ENCODE measurements around the gene PEG3.
"Not testable (repeated sequence)": the region's sequence is repeated elsewhere in the genome, so short reads cannot be mapped to it uniquely, and the experiment has no call there.

PEG3 gene

DNA sequence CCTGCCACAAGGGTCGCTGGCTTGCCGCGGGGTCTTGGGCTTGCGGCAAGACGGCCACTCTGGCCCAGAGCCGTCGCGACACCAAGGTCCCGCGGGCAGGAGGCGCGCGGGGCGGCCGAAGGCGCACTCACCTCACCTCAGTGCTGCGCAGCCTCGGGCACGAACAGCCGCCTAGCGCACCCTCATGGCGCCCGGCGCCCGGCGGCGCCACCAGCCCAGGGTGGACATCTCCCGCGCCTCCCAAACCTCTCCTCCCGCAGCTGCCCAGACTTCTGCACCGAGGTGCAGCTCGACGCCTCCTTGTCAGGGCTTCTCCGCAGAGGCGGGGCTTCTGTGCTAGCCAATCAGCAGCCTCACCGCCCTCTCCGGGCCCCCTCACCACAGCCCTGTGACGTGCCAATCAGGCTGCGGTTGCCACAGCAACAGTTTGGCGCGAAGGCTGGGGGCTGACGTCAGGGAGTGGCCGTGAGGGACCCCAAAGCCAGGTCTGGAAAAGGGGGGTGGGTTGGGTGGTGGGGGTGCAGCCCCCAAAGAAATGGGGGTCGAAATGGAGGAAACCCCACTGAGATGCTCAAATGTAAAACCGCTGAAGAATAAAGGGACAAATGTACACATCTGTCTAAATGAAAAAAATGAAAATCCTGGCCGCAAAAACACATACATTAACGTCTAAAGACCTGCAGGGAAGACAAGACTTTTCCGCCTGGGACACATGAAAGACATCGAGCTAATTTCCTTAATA is at the start of gene PEG3, which contains the start of gene ZIM2:
Gene PEG3 (minus strand): TSS at position 276 of the 742 bp plus-strand sequence. CDS start 16,071 bp downstream, outside the sequence.
Gene ZIM2 (minus strand): TSS at position 276 of the 742 bp plus-strand sequence. CDS start 16,449 bp downstream, outside the sequence.
- ATAC-seq (no peak), DNase-seq (no peak)

DNA sequence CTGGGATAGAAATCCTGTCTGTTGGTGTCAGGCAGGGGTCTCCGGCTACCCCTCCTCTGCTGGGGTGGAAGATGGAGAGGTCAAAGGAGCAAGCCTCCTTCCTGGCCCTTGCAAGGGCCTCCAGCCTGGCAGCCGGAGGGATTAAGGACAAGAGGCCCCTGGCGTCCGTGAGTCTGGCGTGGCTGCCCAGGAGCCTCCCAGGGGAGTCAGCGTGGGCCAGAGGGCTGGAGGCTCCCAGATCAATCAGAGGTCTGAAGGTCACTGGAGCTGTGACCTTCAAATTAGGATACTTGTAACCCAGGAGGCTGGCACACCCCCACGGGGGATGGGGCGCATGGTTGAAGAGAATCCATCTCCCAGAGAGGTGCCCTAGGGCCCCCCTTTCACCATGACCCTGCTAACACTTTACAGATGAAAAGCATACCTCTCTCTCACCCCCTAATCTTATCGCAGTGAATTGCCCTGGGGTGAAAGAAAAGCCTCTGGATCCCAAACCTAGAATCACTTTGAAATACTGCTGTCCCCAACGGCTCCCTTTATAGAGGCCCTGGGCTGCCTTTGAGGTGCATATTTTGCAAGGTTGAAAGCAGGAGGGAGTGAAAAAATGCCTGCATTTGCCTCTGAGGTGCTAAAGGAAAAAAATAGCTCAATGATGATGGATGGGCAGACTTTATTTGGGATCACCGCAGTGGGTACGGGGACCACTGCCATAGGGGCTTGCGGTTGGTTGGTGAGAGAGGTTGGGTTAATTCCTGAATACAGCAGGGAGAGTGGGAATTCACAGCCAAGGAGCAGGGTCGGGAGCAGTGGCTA is 44.9 kb upstream of the PEG3 start:
- ATAC-seq = no peak
- no peak for DNase-seq

DNA sequence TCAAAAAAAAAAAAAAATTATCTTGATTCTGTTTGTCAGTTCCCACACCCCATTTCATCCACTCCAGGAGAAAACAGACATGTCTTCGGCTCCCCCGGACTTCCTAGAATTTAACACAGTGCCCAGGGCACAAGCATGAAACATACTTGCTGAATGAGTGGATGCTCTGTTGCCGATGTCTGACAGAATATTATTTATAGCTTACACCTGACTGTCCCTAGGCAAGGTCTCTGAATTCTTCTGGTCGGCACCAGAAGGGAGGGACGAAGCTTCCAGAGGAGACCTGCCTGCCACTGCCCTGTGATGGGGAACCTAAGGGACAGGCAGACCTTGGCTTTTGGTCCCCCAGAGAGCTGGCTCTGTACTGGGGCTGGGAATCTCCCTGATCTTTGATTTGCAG is 43.9 kb upstream of the PEG3 start:
- ATAC-seq (no peak), DNase-seq (no peak)

DNA sequence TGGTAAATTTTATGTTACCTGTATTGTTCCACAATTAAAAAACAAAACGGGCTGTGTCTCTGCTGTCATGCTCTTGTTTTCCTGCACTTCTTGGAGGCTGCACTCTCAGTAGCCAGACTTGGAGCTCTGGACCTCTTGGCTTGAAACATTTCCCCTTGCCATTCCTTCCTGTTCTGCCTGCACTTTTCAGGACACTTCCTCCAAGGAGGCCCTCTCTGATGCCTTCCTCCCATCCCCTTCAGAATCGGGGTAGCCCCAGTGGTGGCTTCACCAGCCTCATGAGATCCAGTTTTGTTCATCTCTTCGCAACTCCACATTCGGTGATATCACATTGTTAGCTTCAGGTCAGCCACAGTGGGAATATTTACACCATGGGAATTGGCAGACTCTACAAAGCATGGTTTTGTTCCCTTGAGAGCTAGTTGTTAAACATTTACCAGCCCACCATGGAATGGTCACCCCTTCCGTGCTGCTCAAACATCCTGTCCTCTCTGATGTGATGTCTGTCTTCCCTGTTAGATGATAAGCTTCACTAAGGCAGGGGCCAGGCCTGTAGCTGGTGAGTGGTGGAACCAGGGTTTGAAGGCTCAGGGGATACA is 40.2 kb upstream of the PEG3 start:
- ATAC-seq (no peak), DNase-seq (no peak)

DNA sequence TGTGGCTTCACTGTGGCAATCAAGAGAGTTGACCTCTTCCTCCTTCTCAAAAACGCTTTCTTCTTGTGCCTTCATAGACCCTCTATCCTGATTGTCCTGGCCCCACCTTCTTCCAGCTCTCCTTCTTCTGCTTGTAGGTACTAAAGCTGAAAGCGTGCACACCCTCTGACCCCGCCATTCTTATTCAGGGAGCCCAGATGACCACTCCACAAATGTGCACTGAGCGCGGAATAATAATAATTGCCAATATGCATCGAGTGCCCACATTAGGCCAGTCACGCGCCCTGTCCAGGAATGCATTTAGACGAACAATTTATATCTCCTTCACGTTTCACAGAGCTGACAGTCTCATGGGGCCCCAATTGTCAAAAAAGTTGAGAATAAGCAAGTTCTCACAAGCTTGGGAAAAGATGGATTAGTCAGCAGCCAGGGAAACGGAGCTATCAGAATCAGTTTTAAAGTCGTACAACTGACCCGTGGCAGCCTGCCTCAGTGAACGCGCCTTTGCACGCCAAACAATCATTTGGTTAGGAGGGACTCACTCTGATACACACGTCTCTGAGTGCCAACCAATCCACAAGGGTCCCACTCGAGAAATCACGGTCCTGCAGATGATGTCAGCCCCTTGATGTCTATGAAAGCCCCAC is 36.7 kb upstream of the PEG3 start:
- DNase-seq (no peak), ATAC-seq (no peak)

DNA sequence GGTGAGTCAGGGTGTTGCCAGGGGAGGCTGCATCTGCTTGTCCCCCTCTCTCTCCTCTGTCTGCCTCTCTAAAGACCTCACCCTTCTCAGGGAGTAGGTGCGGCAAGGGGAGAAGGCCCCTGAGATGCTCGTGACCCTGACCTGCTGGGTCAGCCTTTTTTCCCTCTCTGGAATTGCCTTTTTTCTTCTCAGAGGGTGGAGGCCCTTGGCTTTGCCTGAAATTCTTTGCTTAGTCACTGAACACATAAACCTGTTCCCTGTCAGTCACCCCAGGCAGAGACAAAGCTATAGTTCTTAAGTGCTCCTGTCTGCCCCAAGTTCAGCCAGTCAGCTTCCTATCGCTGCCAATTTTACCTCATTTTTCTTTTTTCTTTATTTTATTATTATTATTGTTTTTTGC is 35.2 kb upstream of the PEG3 start:
- no peak for ATAC-seq
- DNase-seq = no peak

DNA sequence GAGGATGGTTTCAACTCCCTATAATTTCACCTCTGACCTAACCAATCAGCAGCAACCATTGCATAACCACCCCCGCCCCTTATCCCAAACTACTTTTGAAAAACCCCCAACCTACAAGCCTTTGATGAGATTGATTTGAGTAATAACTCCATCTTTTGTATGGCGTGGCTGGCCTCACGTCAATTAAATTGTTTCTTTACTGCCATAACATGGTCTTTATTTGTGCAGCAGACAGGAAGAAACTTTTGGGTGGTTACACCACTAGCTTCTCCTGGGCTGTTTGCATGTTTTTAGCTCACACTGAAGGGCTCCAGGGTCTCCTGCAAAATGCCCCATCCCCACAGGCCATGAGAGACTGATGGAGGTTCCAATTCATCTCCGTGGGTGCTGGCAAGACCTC is 34.0 kb upstream of the PEG3 start:
- no peak for ATAC-seq
- no peak for DNase-seq

DNA sequence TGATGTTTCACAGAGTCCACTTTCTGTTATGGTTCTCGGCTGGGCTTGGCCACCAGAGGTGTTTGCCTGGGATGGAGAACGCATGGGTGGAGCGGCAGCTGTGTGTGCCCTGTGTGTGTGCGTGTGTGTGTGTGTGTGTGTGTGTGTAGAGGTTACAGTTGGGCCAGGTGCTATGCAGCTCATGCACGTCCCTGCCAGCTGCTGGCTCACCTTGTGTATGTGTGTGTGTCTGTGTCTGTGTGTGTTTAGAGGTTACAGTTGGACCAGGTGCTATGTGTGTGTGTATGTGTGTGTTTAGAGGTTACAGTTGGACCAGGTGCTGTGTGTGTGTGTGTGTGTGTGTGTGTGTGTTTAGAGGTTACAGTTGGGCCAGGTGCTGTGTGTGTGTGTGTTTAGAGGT is 33.0 kb upstream of the PEG3 start:
- DNase-seq (no peak), ATAC-seq (no peak)

DNA sequence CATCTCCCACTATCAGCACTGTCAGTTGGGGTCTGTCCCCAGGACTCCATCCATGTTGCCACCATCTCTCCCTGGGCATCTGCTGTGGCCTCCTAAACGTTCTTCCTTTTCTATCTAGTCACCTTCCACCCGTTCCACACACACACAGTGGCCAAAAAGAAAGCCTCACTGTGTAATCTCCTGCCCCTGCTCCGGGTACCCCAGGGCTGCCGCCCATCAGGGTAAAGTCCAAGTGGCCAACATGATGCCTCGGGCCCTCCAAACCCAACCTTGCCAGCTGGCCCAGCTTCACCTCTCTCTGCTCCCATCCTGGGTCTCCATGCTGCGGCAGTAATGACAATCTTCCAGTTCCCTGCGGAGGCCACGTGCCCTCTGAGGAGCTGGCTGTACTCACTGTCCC is 29.4 kb upstream of the PEG3 start:
- DNase-seq (no peak), ATAC-seq (no peak)

DNA sequence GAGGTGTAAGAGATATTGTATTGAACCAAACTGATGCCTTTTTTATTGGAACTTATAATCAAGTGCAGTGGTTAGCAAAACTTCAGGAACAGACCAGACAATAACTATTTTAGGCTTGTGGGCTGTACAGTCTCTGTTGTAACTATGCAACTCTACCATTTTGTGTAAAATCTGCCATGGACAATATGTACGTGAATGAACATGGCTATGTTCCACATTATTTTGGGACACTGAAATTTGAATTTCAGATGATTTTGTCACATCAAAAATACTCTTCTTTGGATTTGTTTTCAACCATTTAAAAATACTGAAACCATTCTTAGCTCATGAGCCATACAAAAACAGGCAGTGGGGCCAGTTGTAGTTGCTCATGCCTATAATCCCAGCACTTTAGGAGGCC is 27.9 kb upstream of the PEG3 start:
- ATAC-seq (no peak), DNase-seq (no peak)

DNA sequence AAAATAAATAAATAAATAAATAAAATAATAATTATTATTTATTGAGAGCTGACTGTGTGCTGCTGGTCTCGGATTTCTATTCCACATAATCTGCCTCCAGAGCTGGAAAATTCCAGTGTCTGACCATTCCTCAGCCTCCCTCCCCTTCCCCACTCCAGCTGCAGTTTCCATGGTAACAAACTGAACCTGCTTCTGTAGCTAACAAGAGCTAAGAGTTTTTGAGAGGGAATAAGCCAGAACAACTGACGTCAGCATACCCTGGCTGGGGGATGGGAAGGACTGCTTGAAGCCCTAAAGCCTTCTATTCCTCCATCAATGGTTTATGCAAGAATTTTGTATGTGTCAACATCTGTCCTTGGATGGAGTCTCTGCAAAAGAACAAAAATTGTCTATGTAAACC is 26.0 kb upstream of the PEG3 start:
- no peak for ATAC-seq
- DNase-seq = no peak

DNA sequence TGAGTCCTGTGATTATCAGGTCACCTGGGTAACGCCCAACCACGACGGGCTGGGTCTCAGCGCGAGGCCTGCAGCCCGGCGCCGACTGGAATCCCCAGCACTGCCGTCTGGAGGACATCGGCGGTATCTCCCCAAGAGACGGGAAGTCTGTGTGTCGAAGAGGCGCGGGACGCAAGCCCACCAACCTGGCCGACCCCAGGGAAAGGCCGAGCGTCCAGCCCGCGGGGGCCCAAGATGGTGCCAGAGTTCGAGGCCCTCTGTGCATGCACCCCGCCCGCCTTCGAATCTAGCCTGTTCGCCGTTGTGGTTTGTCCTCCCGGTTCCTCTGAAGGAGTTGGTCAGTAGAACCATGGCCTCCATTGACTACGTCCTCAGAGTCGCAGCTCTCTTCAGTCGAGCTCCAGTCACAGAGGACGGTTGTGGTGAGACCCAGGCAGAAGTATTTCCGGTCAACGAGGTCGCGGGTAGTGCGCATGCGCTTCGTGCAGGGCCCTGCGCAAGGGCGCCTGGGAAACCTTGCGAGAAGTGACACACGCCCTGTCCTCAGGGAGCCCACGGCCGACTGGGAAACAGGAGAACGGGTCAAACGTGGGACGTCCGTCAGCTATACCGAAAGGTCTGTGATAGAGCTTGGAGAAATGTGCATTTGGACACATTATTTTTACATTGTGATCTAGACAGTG is 24.1 kb upstream of the PEG3 start:
- DNase-seq (no peak), ATAC-seq (no peak)

DNA sequence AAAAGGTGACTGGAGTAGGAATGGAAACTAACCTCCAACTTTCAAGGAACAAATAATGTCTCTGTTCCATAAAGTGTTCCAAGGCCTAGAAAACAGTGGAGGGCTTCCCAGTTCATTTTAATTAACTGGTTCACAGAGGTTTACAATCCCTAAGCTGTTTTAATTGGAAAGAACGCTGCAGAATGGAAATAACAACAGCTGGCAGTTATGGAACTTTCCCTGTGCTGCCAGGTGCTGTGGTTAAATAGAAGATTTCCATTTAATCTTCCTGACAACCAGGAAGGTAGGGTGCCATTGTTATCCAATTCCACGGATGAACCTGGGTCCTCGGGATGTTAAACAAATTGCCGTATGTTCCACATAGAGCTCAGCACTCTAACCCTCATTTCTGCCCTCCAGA is 22.2 kb upstream of the PEG3 start:
- DNase-seq (no peak), ATAC-seq (no peak)

DNA sequence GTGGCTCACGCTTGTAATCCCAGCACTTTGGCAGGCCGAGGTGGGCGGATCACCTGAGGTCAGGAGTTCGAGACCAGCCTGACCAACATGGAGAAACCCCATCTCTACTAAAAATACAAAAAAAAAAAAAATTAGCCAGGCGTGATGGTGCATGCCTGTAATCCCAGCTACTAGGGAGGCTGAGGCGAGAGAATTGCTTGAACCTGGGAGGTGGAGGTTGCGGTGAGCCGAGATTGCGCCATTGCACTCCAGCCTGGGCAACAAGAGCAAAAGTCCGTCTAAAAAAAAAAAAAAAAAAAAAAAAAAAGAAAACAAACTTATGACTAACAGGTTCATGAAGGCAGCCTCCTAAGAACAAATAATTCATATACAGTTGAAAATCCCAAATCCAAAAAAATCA is 19.9 kb upstream of the PEG3 start:
- not testable (repeated sequence) for DNase-seq, ATAC-seq

DNA sequence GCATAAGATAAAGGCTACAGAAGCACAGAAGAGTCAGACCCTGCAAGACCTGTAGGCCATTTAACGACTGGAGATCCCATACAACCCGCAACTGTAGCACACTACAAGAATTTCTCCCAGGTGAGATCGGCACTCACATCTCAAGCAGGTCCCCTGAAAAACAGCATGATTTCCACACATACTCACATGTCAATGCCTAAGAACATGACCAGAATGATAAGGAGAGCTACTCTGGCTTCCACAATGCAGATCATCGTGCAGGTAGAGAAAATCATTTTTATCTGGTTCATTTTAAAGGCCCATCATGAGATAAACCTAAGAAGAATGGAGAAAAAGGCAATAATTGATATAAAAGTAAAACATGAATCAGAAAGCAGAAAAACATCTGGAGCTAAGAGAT is 17.5 kb upstream of the PEG3 start:
- ATAC-seq (no peak), DNase-seq (no peak)

DNA sequence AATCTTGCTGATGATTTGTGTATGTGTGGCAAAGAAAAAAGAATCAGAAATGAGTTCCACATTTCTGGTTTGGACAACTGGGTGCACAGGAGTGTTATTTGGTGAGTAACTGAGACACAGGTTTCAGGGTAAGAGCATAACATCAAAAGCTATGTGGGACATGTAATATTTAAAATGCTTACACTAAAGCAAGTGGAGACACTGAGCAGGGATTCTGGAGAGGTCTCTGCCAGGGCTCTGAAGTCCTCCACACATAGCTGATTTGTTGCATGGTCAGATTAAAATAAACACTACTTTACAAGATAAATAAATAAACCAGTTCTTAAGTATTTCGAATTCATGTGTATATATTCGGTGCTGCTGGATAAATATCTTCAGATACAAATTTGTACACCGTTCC is 16.3 kb upstream of the PEG3 start:
- no peak for DNase-seq
- ATAC-seq = no peak

DNA sequence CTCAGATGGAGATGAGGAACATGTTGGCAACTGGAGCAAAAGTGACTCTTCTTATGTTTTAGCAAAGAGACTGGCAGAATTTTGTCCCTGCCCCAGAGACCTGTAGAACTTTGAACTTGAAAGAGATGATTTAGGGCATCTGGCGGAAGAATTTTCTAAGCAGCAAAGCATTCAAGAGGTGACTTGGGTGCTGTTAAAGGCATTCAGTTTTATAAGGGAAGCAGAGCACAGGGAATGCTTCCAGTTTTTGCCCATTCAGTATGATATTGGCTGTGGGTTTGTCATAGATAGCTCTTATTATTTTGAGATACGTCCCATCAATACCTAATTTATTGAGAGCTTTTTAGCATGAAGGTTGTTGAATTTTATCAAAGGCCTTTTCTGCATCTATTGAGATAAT is 11.8 kb upstream of the PEG3 start:
- not testable (repeated sequence) for ATAC-seq, DNase-seq

DNA sequence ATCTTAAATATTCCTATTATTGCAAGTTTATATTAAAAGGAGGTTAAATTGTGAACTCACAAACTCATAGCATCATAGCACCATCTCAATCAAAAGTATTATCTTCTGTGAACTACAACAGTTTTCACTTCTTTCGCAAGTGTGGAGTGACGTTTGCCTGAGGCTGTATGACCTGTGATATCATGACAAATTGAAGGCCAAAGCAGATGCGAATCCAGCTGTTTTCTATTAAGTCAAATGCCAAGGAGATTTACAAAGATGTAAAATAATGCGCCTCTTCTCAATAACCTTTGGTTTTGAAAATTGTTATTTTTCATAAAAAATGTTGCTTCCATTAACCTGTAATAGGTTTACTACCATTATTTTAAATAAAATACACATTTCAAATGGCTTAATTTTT is 7.6 kb upstream of the PEG3 start:
- DNase-seq = no peak
- no peak for ATAC-seq

DNA sequence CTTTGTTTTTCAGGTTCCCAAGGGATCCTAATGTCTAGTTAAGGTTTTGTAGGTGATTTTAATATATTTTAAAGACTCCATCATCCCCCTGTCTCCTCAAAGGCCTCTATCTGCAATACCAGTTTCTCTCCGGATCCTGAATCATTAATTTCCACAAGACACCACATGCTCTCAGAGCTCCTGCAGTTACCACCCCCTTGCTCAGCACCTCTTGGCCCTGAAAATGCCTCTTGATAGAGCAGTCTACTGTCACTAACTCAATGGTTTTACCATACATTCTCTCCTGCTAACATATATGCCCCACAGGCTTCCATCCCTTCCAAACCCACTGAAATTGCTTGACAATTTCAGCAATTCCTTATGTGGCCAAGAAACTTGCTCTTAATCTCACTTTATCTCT is 1.9 kb upstream of the PEG3 start:
- ATAC-seq (no peak), DNase-seq (no peak)

DNA sequence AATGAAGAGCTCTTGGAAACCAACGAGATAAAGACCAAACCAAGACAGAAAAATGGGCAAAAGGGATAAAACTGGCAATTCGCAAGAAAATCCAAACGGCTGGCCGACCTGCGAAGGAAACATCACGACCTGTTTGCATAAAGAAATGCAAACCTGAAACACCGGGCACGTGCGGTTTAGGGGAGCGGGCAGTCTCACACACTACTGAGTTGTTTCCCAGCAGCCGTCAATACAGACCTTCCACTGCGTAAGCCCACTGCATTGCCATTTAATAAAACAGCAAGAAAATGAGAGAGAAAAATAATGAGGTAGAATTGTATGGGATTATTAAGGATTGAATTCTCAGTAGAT is 642 bp upstream of the PEG3 start:
- ATAC-seq = no peak
- DNase-seq = no peak

DNA sequence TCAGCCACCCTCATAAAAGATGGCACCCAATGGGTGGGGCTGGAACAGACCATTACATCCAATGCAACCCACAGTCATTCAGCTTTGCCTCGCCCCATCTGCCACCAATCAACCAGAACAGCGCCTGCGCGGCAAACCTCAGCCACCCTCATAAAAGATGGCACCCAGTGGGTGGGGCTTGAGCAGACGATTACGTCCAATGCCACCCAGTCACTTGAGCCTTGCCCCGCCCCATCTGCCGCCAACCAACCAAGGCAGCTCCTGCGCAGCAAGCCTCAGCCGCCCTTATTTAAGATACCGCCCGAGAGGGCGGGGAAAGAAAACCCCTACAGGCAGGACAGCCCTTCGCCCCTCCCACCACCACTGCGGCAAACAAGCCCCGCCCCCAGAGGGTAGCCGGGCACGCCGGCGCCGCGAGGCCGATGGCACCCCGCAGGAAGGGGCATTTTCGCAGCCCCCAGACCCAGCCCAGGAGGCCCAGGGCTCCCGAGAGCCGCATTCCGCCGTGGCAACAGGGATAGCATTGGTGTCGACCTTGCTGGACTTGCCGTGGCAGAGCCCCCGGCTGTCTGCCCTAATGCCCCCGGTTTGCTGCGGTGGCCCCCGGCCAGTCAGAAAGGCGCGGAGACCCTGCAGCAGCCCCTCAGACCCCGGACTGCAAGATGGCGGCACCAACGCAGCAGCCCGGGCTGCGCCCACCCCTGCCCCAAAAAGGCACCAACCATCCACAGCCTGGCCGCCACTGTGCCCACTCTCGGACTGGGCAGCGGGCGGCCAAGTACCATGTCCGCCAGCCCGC is 675 bp downstream of the PEG3 start:
- ATAC-seq (no peak), DNase-seq (no peak)
